NCI-H146 treated with DMSO at 0.1 percent for 48 hours (cell line): ENCODE results near the gene ANO9.

Experiments
- DNase-seq: peaks from one replicate; lab custom pipeline; 2025; ENCODE audit not compliant: unreplicated experiment; lab: John Stamatoyannopoulos, UW

Gene ANO9

DNA sequence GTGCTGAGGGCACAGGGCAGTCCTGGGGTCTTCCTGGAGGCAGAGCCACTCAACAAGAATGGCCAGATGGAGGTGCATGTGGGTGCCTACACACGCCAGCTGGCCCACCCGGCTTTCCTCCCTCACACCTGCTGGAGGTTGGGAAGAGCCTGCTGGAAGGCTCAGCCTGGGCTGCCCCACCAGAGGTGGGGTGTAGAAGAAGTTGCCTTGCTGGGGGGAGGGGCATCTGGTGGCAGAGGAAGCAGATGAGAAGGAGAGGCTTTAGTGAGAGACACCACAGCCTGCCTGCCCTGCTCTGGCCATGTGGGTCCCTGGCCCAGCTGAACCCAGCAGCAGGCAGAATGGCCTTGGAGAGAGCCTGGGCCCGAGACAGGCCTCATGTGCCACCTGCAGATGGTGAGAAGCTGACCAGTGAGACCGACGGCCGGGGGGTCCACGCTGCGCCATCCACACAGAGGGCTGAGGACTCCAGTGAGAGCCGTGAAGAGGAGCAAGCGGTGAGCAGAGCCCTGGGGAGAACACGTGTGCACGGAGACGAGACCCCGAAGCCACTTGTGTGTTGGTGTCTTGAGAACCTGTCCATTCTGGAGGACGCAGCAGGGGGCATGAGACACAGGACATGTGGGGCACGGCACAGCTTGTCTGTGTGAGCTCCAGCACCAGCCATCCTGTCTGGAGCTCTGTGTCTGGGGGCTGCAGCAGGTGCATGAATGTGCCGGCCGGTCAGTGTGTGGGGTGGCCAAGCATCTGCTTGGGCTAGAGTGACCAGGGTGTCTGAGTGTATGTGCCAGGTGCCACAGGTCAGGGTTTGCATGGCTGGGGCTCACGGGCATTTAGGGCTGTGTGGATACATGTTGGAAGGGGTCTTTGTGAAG, 69.9 kb downstream of the ANO9 start:
- no peak for DNase-seq

DNA sequence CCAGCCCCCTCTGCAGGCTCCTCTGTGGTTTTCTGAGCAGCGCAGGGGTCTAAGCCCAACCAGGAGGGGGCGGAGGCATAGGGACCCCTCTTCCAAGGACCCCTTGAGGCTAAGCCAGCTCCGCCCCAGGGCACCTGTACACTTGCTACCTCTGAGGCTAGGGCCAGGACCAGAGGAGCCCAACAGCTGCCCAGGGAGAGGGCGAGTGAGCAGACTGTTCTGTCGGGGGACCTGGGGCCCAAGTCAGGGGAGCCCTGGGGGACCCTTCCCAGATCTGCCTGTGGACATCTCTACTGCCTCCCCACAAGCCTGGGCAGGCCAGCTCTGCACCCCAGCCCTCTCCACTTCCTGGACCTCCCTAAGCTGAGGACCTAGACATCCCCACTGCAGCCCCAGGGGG, 70.8 kb downstream of the ANO9 start:
- DNase-seq = no peak

DNA sequence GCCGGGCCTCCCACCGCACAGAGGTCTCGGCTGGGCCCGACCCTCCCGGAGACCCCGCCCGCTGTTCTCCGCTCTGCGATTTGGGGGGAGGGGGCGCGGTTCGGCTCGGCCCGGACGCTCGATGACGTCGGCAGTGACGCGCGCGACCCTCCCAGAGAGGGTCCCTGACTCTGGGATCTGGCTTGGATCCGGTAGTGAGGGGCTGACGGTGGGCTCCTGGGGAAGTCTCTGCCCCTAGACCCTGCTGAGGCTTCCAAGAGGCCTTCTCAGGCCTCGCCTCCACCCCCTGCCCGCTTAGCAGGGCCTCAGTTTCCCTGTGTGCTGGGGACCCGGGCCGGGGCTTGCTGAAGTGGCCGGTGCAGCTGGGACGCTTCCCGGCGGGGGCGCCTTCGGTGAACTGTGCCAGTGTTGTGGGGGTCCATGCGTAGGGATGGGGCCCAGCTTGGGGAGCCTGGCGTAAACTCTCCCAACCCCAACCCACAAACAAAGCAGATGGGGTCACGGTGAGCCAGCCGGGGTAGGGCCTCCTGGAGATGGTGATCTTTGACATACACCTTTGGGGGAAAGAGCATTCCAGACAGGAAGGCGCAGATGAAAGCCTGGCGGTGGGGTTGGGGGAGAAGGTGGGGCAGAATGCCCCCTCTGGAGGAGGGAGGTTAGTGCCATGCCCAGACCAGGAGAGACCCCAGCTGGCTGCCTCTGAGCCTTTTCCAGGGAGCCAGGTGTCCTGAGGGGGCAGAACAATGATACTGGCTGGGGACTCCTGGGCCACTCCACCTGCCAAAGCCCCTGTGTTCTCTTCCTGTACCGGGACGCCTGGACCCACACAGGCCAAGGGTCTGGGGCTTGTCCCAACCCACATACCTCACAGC, 71.5 kb downstream of the ANO9 start:
- no peak for DNase-seq

DNA sequence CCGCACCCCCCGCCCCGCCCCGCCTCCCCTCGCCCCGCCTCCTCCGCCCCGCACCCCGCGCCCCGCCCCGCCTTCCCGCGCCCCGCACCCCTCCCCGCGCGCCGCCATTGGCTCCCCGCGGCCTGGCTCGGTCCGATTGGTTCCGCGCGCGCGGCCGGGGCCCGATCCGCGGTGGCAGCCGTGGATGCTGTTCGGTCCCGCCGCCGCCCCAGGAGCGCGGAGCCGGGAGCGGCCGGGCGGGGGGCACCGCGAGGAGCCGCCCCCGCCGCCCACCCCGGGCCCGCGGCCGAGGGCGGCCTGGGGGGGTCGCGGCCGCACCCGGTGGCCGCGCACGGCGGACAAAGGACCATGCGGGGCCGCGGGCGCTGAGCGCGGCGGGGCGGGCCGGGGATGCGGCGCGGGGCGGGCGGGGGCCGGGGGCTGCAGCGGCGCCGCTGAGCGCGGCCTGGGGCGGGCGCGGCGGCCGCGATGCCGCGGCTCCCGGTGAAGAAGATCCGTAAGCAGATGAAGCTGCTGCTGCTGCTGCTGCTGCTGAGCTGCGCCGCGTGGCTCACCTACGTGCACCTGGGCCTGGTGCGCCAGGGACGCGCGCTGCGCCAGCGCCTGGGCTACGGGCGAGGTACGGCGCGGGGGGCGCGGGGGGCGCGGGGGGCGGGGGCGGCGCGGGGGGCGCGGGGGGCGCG, 72.3 kb downstream of the ANO9 start, which contains the start of gene B4GALNT4:
B4GALNT4 (plus strand) TSS at position 164 of the 683 bp plus-strand sequence; CDS start at position 469, 305 bp downstream.
- DNase-seq = no peak

DNA sequence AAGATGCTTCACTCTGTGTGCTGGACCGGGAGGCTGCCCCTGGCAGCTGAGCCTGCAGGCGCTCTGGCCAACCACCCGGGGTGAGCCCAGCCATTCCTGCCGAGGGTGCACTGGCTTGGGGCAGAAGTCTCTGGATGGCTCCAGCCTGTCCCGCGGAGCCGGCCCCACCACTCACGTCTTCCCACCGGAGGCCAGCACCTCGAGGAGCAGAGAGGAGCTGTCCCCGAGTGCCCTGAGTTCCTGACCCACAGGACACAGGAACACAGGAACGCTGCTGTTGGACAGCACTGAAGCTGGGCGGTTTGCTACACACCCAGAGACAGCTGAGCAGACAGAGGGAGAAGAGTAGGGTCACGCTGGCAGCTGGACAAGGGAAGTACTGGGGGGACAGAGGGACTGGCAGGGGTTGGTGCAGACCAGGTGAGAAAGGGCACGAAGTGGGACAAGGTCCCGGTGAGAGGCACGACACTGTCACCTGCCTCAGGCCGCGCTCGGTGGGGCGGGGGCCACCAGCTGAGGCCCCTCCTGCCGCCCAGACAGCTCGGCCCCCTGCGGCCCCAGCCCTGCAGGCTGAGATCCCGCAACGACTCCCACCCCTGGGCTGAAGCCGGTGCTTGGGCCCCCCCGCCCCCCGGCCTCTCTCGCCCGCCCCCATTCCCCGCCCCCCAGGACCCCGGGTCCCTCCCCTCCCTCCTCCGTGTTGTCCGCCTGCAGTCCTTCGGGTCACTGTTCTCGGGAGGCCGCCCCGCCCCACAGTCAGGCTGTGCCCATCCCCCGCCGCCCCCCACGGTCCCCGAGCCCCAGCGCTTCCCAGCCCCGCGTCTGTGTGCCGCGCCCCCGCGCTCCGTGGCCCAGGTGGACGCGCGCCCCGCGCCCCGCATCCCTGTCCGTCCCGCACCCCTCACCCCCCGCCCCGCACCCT, 73.1 kb downstream of the ANO9 start:
- DNase-seq = peak; percentile 21

DNA sequence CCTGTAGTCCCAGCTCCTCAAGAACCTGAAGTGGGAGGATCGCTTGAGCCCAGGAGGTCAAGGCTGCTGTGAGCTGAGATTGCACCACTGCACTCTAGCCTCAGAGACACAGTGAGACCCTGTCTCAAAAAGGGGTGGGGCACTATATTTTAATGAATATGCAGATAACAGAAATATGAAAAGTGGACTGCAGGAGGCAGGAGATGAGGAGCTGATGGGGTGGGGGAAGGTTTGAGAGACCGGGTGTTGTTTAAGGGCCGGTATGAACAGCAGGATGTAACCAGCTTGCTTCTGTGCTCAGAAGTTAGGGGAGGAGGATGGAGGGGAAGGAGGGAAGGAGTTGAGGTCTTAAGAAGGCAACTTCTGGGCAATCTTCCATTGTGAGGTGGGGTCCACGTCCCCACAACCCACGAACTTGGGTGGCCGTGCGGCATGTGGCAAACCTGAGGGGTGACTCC, 73.8 kb downstream of the ANO9 start:
- DNase-seq = no peak
